HG03520 (cell line): ENCODE data around the gene RFX1.

Experiments
- ATAC-seq: cut with Tn5 transposase; IDR thresholded peaks from one replicate; pipeline ENCODE4 v1.9.1; 2021; ENCODE audit warnings: mild to moderate bottlenecking, moderate library complexity; ENCODE audit not compliant: unreplicated experiment

RFX1 gene

GRCh38 chr19:13996928-13997630 is 9.0 kb downstream of the RFX1 start:
- ATAC-seq: no peak

GRCh38 chr19:13995878-13996765 is 10.0 kb downstream of the RFX1 start:
- no peak for ATAC-seq

GRCh38 chr19:13995017-13995728 is 10.9 kb downstream of the RFX1 start:
- ATAC-seq: no peak

GRCh38 chr19:13993590-13994300 is 12.4 kb downstream of the RFX1 start:
- no peak for ATAC-seq

- no peak for ATAC-seq
Measured at GRCh38 chr19:13992025-13992424, 14.1 kb downstream of the RFX1 start.

GRCh38 chr19:13990085-13990484 is 16.0 kb downstream of the RFX1 start:
- no peak for ATAC-seq

GRCh38 chr19:13989487-13989886 is 16.6 kb downstream of the RFX1 start:
- ATAC-seq: no peak

GRCh38 chr19:13987101-13987890 is 18.8 kb downstream of the RFX1 start:
- no peak for ATAC-seq

- no peak for ATAC-seq
Measured at GRCh38 chr19:13986348-13986904, 19.7 kb downstream of the RFX1 start.

- no peak for ATAC-seq
Measured at GRCh38 chr19:13985771-13986347, 20.3 kb downstream of the RFX1 start.

GRCh38 chr19:13984875-13985741 is 21.0 kb downstream of the RFX1 start:
- no peak for ATAC-seq

- no peak for ATAC-seq
Measured at GRCh38 chr19:13984186-13984585, 21.9 kb downstream of the RFX1 start.

- no peak for ATAC-seq
Measured at GRCh38 chr19:13983213-13983889, 22.8 kb downstream of the RFX1 start.

GRCh38 chr19:13982773-13983172 is 23.3 kb downstream of the RFX1 start:
- no peak for ATAC-seq

- no peak for ATAC-seq
Measured at GRCh38 chr19:13981988-13982501, 24.1 kb downstream of the RFX1 start.

- no peak for ATAC-seq
Measured at GRCh38 chr19:13981467-13981866, 24.7 kb downstream of the RFX1 start.

- no peak for ATAC-seq
Measured at GRCh38 chr19:13981021-13981420, 25.1 kb downstream of the RFX1 start.

GRCh38 chr19:13980340-13980739 is 25.8 kb downstream of the RFX1 start:
- no peak for ATAC-seq
